Measurements from ENCODE around the gene PRMT1. TPM values are rescaled to one million over a fixed set of nuclear protein-coding genes. Genes with fewer than 3 reads are reported as not detected.
A peak's percentile ranks its signal among the peaks of the same experiment; 100 is the strongest.
"Not testable (repeated sequence)": the region's sequence is repeated elsewhere in the genome, so short reads cannot be mapped to it uniquely, and the experiment has no call there.

PRMT1 gene
- total RNA-seq, 2 experiments from 2014 or later: 103 to 108 TPM

DNA sequence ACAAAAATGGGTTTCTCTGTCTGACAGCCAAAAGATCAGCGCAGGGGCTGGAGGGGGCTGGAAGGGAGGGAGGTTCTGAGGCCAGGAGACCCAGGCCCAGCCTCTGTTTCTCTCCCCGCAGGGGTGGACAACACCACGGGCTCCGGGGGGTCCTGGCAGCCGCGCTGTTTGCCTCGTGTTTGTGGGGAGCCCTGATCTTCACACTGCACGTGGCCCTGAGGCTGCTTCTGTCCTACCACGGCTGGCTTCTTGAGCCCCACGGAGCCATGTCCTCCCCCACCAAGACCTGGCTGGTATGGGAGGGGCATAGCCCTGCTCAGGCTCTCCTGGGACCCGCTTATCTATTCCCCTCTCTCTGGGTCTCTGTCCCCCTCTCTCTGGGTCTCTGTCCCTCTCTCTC lies 23.5 kb downstream of the PRMT1 start:
- POLR2A ChIA-PET: no interaction called here
- H3K27ac Mint-ChIP-seq: no peak overlapping the region
- no peak for DNase-seq

GRCh38 chr19:49701271-49701786 lies 24.3 kb downstream of the PRMT1 start:
- no peaks in the 10 kb centered on the region for H3K9me3 Mint-ChIP-seq
- H3K27ac Mint-ChIP-seq: no peak overlapping the region
- POLR2A ChIA-PET: no interaction called here
- H3K27me3 Mint-ChIP-seq: peaks cover 8% of the 10 kb centered on the region
- no peak overlapping the region for H3K4me3 Mint-ChIP-seq
- no peaks in the 10 kb centered on the region for H3K36me3 Mint-ChIP-seq (ENCODE audit: low read depth)
- H3K4me1 Mint-ChIP-seq: no peaks in the 10 kb centered on the region
- CTCF ChIA-PET: no interaction called here
- no peak for DNase-seq

More for the DNA sequence above, 23.5 kb downstream of the PRMT1 start:
- H3K27me3 Mint-ChIP-seq: peaks cover 8% of the 10 kb centered on the region
- CTCF ChIA-PET: interaction anchor here (1.1 kb wide), 1 partner anchor 17 kb away, joined by 3 read pairs; no protein-coding TSS in a partner anchor
- H3K4me3 Mint-ChIP-seq: no peak overlapping the region
- no peaks in the 10 kb centered on the region for H3K4me1 Mint-ChIP-seq
- no peaks in the 10 kb centered on the region for H3K9me3 Mint-ChIP-seq
- no peaks in the 10 kb centered on the region for H3K36me3 Mint-ChIP-seq (ENCODE audit: low read depth)

- Mint-ChIP-seq H3K4me1 (no peaks in the 10 kb centered on the region), H3K27me3 (peaks cover 5% of the 10 kb centered on the region), H3K36me3 (ENCODE audit: low read depth) (no peaks in the 10 kb centered on the region), H3K27ac (no peak overlapping the region), H3K4me3 (no peak overlapping the region), H3K9me3 (no peaks in the 10 kb centered on the region)
- CTCF ChIA-PET: interaction anchor here (1.2 kb wide), 1 partner anchor 12 kb away, joined by 4 read pairs; no protein-coding TSS in a partner anchor
- POLR2A ChIA-PET: no interaction called here
- no peak for DNase-seq
Observed at GRCh38 chr19:49704888-49705642, 28.0 kb downstream of the PRMT1 start.

GRCh38 chr19:49705919-49706318 lies 28.8 kb downstream of the PRMT1 start:
- Mint-ChIP-seq H3K9me3 (no peaks in the 10 kb centered on the region), H3K36me3 (ENCODE audit: low read depth) (no peaks in the 10 kb centered on the region), H3K27ac (no peak overlapping the region), H3K4me1 (no peaks in the 10 kb centered on the region), H3K27me3 (peaks cover 5% of the 10 kb centered on the region), H3K4me3 (no peak overlapping the region)
- ChIA-PET POLR2A (no interaction called here), CTCF (no interaction called here)
- no peak for DNase-seq

GRCh38 chr19:49710372-49710951 lies 33.4 kb downstream of the PRMT1 start:
- Mint-ChIP-seq H3K27ac (no peak overlapping the region), H3K27me3 (no peaks in the 10 kb centered on the region), H3K36me3 (ENCODE audit: low read depth) (no peaks in the 10 kb centered on the region), H3K4me1 (peaks cover 5% of the 10 kb centered on the region), H3K9me3 (peaks cover 2% of the 10 kb centered on the region), H3K4me3 (no peak overlapping the region)
- DNase-seq: no peak
- ChIA-PET POLR2A (no interaction called here), CTCF (no interaction called here)

- Mint-ChIP-seq H3K36me3 (ENCODE audit: low read depth) (no peaks in the 10 kb centered on the region), H3K9me3 (peaks cover 5% of the 10 kb centered on the region), H3K27me3 (no peaks in the 10 kb centered on the region), H3K27ac (no peak overlapping the region), H3K4me3 (no peak overlapping the region), H3K4me1 (peaks cover 13% of the 10 kb centered on the region)
- ChIA-PET CTCF (no interaction called here), POLR2A (no interaction called here)
- no peak for DNase-seq
Observed at GRCh38 chr19:49712397-49712859, 35.4 kb downstream of the PRMT1 start.

DNA sequence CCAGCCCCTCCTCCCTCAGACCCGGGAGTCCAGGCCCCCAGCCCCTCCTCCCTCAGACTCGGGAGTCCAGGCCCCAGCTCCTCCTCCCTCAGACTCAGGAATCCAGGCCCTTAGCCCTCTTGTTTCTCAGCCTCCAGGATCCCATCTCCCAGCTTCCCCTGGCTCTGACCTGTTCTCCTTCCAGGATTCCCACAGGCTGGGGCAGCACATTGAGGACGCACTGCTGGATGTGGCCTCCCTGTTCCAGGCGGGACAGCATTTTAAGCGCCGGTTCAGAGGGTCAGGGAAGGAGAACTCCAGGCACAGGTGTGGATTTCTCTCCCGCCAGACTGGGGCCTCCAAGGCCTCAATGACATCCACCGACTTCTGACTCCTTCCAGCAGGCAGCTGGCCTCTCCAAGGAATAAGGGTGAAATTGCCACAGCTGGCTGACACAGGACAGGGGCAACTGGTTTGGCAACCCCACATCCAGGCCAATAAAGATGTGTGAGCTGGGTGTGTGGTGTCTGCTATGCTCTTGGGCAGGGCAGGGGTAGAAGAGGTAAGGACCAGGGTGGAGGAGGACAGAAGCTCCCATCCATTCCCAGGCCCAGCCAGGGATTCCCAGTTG lies 36.3 kb downstream of the PRMT1 start:
- Mint-ChIP-seq H3K27me3 (no peaks in the 10 kb centered on the region), H3K27ac (no peak overlapping the region), H3K4me3 (no peak overlapping the region), H3K4me1 (peaks cover 18% of the 10 kb centered on the region), H3K9me3 (peaks cover 5% of the 10 kb centered on the region), H3K36me3 (ENCODE audit: low read depth) (no peaks in the 10 kb centered on the region)
- no peak for DNase-seq
- ChIA-PET CTCF (no interaction called here), POLR2A (no interaction called here)

GRCh38 chr19:49716154-49716553 lies 39.1 kb downstream of the PRMT1 start:
- no peak for DNase-seq
- peaks cover 5% of the 10 kb centered on the region for H3K9me3 Mint-ChIP-seq
- H3K27me3 Mint-ChIP-seq: no peaks in the 10 kb centered on the region
- H3K4me3 Mint-ChIP-seq: no peak overlapping the region
- no peak overlapping the region for H3K27ac Mint-ChIP-seq
- ChIA-PET POLR2A (interaction anchor here (1.5 kb wide), 1 partner anchor 51 kb away, joined by 6 read pairs; the partner anchor contains the start of gene AP2A1), CTCF (interaction anchor here (1.0 to 2.1 kb wide), 4 partner anchors 26 to 107 kb away, joined by 3 to 7 read pairs (median 3); partner anchors contain the start of genes AP2A1 and CPT1C)
- H3K36me3 Mint-ChIP-seq (ENCODE audit: low read depth): no peaks in the 10 kb centered on the region
- H3K4me1 Mint-ChIP-seq: peaks cover 25% of the 10 kb centered on the region

- peaks cover 5% of the 10 kb centered on the region for H3K9me3 Mint-ChIP-seq
- DNase-seq: no peak
- ChIA-PET POLR2A (interaction anchor here (1.3 kb wide), 1 partner anchor 132 kb away, joined by 3 read pairs; no protein-coding TSS in a partner anchor), CTCF (interaction anchor here (0.9 to 2.1 kb wide), 8 partner anchors 12 to 172 kb away, joined by 3 to 9 read pairs (median 5); partner anchors contain the start of genes AP2A1, PTOV1 and TSKS)
- peaks cover 25% of the 10 kb centered on the region for H3K4me1 Mint-ChIP-seq
- no peaks in the 10 kb centered on the region for H3K27me3 Mint-ChIP-seq
- peak overlapping the region; percentile 76 for H3K4me3 Mint-ChIP-seq
- H3K36me3 Mint-ChIP-seq (ENCODE audit: low read depth): no peaks in the 10 kb centered on the region
- H3K27ac Mint-ChIP-seq: peak overlapping the region; percentile 40
Observed at GRCh38 chr19:49718511-49718910, 41.4 kb downstream of the PRMT1 start.

DNA sequence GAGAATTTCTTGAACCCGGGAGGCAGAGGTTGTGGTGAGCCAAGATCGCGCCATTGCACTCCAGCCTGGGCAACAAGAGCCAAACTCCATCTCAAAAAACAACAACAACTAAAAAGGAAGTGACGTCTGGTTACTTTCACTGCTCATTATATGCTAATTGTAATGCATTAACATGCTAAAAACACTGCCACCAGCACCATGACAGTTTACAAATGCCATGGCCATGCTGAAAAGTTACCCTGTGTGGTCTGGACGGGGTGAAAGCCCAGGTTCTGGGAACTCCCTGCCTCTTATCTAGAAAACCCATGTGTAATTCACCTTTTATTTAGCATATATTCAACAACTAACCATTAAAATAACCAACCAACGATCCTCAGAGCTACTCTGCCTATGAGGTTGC lies 41.9 kb downstream of the PRMT1 start:
- Mint-ChIP-seq H3K9me3 (peaks cover 5% of the 10 kb centered on the region), H3K27me3 (no peaks in the 10 kb centered on the region), H3K36me3 (ENCODE audit: low read depth) (no peaks in the 10 kb centered on the region), H3K4me1 (peaks cover 25% of the 10 kb centered on the region), H3K4me3 (no peak overlapping the region), H3K27ac (no peak overlapping the region)
- CTCF ChIA-PET: no interaction called here
- DNase-seq: no peak
- POLR2A ChIA-PET: interaction anchor here (1.3 kb wide), 1 partner anchor 131 kb away, joined by 3 read pairs; no protein-coding TSS in a partner anchor

- H3K9me3 Mint-ChIP-seq; H3K36me3 Mint-ChIP-seq (ENCODE audit: low read depth); H3K27ac Mint-ChIP-seq; POLR2A ChIA-PET; DNase-seq; H3K4me3 Mint-ChIP-seq; H3K27me3 Mint-ChIP-seq; CTCF ChIA-PET: not testable (repeated sequence)
- H3K4me1 Mint-ChIP-seq: peaks cover 25% of the 10 kb centered on the region
Observed at GRCh38 chr19:49719420-49719819, 42.3 kb downstream of the PRMT1 start.

- Mint-ChIP-seq H3K9me3 (no peaks in the 10 kb centered on the region), H3K4me3 (no peak overlapping the region), H3K36me3 (ENCODE audit: low read depth) (no peaks in the 10 kb centered on the region), H3K27me3 (no peaks in the 10 kb centered on the region), H3K27ac (no peak overlapping the region), H3K4me1 (no peaks in the 10 kb centered on the region)
- POLR2A ChIA-PET: no interaction called here
- CTCF ChIA-PET: no interaction called here
- DNase-seq: no peak
Observed at GRCh38 chr19:49727217-49728030, 50.4 kb downstream of the PRMT1 start.
